Eye (tissue), 1 donor: ENCODE data around the gene ANKZF1.

Experiments
- DNase-seq: peaks from one replicate; pipeline ENCODE4 v3.0.0-alpha.2; 2015

ANKZF1 gene

DNA sequence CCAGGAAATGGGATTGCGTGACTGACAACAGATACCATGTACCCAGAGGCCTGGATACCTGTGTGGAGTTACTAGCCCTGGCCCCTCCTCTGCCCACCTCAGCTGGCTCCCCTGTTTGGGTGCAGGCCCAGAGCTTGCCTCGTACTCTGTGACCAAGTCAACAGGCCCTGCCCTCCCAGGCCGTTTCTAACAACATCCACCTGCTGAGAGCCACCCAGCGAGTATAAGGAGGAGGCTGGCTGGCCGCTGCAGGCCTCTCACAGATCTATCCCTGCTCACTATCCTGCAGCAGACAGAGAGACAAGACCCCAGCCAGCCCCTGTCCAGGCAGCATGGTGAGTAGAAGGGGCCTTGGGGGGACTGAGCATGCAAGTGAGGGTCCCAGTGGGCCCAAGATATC lies 36.6 kb downstream of the ANKZF1 start:
- no peak for DNase-seq

GRCh38 chr2:219266886-219267285 lies 37.3 kb downstream of the ANKZF1 start:
- DNase-seq: no peak

DNA sequence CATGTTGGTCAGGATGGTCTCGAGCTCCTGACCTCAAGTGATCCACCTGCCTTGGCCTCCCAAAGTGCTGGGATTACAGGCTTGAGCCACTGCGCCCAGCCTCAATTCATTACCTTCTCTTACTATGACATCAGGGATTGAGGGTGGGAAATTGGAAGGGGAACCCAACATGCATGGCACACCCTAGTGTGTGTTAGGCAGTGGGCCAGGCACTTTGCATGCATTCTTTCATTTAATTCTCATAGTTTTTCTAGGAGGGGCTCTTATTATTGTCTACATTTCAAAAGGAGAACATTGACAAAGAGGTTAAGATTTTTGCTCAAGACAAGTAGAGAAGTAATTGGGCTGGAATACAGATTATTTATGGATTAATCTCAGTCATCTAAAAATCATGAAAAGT lies 38.7 kb downstream of the ANKZF1 start:
- no peak for DNase-seq

- DNase-seq: no peak
Observed at GRCh38 chr2:219269362-219270054, 39.9 kb downstream of the ANKZF1 start.

DNA sequence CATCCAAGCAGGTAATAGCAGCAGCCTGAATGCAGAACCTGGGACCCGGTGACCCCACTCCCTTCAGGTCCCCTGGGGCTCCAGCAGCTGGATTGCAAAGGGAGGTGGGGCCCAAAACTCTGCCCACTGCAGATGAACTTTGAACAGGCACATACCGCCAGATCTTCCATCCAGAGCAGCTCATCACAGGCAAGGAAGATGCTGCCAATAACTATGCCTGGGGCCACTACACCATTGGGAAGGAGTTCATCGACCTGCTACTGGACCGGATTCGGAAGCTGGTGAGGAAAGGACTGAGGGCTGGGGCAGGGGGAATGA lies 40.4 kb downstream of the ANKZF1 start:
- no peak for DNase-seq

GRCh38 chr2:219271021-219271420 lies 41.4 kb downstream of the ANKZF1 start:
- DNase-seq: no peak

- no peak for DNase-seq
Observed at GRCh38 chr2:219272356-219272755, 42.8 kb downstream of the ANKZF1 start.

DNA sequence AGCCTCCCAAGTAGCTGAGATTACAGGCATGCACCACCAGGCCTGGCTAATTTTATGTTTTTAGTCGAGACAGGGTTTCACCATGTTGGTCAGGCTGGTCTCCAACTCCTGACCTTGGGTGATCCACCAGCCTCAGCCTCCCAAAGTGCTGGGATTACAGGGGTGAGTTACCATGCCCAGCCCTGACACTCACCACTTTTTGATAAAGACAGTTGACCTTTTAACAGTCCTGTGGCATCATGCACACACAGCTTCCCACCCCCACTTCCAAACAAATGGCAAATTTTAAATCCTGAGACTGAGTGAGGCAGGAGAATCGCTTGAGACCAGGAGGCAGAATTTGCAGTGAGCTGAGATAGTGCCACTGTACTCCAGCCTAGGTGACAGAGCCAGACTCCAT lies 43.4 kb downstream of the ANKZF1 start:
- DNase-seq: no peak

DNA sequence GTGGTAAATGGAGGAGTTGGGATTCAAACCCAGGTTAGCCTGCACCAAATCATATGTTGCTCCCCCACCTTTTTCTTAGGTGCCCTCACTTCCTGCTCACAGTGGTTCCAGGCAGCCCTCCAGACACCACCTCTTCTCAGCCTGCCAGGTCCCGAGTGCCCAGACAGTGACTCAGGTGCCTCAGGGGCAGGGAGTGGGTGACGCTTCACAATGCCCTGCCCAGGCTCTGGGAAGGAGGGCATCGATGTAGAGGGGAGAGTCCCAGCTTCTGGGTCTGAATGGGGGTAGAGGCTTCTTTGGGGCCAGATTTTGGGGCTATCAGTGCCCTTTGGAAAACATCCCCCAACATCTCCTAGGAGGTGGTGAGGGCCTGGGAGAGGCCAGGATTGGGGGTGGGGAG lies 44.3 kb downstream of the ANKZF1 start:
- no peak for DNase-seq

- peak; percentile 42 for DNase-seq
Observed at GRCh38 chr2:219274361-219274921, 44.8 kb downstream of the ANKZF1 start.

- peak; percentile 94 for DNase-seq
Observed at GRCh38 chr2:219277703-219278654, 48.4 kb downstream of the ANKZF1 start.

DNA sequence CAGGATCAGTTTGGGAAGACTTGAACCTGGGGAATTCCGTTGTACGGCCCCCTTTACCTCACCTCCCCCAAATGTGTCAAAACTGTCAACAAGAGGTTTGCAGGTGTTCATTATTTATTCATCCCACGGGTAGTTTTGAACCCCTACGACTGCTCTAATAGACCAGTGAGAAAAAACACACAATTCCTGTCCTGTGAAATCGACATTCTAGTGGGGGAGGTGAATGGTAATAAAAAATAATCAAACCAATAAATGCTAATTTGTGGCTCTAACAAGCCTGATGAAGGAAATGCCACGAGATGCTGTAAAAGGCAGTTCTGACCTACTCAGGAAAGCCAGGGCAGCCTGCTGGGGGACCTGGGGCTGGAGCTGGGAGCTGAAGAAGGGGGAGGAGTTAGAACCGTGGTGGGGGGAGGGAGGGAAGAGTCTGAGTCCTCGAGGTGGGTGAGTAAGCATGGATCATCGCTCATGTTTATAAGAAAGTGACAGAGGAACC lies 49.1 kb downstream of the ANKZF1 start:
- DNase-seq: no peak

DNA sequence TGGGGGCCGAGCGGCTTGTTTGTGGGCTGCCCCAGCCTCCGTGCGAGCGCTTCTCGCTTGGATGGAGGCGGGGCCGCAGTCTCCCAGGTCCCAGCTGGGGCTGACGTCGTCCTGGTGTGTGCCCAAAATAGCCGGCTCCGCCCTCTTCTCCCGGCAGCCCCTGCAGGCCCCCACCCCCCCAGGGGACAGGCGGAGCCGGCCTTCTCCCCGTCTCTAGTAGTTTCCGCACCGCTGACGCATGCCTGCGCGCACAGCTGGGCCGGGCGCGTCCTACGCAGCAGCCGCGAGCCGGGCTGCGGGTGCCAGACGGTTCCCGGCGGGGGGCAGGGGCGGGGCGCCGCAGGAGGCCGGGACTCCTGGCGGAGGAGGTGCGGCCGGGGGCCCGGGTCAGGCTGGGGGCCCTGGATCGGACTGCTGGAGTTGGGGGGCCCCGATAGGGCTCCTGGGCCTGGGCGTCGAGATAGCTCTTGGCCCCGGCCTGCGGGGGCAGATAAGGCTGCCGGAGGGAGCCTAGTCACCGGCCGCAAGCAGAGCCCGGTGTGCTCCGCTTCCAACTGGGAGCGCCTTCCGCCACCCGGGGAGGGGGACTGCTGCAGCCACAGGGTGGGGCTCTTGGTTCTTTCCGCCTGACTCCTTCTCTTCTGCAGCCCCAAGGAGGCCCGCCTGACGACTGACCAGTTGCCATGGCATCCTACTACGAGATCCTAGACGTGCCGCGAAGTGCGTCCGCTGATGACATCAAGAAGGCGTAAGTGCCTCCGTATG lies 49.7 kb downstream of the ANKZF1 start, which contains the start of gene DNAJB2:
Gene DNAJB2 (plus strand): TSS at position 216 of the 765 bp plus-strand sequence. CDS start 468 bp downstream, at position 684.
- DNase-seq: peak; percentile 99

GRCh38 chr2:219279916-219280516 lies 50.4 kb downstream of the ANKZF1 start:
- DNase-seq: no peak

GRCh38 chr2:219280651-219281050 lies 51.0 kb downstream of the ANKZF1 start:
- no peak for DNase-seq

GRCh38 chr2:219281588-219281987 lies 52.0 kb downstream of the ANKZF1 start:
- no peak for DNase-seq

- DNase-seq: no peak
Observed at GRCh38 chr2:219282375-219282774, 52.8 kb downstream of the ANKZF1 start.

DNA sequence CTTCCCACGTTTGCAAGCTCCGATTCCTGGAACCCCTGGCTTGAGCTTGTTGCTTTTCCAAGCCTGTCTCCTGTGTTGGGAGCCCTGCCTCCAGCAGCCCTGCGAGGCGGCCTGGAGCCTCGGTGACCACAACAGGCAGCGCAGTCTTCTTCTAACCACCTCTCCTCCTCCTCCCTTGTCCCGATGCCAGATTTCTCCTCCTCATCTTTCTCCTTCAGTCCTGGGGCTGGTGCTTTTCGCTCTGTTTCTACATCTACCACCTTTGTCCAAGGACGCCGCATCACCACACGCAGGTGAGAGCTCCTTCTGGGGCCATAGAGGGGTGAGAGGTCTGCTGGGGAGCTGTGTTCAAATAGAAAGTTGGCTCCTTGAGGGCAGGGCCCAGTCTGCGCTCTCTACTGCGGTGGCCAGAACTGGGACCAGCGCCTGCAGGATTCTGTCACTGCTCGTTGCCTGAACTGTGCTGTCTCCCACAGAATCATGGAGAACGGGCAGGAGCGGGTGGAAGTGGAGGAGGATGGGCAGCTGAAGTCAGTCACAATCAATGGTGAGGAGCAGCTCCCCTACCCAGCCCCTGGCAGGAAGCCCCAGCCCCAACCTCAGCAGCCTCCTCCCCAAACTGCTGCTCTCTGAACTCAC lies 53.5 kb downstream of the ANKZF1 start:
- DNase-seq: no peak

DNA sequence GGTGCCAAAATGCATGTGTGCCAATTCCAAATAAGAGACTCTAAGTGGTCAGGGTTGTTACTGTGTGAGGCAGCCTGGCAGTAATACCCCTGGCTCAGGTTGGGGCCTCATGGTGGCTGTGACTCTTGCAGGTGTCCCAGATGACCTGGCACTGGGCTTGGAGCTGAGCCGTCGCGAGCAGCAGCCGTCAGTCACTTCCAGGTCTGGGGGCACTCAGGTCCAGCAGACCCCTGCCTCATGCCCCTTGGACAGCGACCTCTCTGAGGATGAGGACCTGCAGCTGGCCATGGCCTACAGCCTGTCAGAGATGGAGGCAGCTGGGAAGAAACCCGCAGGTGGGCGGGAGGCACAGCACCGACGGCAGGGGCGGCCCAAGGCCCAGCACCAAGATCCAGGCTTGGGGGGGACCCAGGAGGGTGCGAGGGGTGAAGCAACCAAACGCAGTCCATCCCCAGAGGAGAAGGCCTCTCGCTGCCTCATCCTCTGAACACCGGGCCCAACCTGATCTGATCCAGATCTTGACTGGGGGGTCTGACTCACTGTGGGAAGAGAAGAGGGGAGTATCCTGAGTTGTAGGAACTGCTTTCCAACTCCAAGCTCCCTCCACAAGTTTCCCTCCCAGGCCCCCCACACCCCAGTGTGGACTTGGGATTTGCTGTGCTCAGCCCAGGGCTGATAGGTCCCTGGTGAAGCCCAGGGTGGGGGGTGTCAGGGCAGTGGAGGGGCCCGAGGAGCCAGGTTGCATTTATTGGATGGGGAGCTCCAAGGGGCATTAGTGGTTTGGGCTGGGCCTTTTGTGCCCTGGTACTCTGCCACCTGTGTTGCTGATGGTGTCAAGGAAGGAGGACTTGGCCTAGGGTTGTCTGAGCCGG lies 55.1 kb downstream of the ANKZF1 start:
- DNase-seq: no peak

DNA sequence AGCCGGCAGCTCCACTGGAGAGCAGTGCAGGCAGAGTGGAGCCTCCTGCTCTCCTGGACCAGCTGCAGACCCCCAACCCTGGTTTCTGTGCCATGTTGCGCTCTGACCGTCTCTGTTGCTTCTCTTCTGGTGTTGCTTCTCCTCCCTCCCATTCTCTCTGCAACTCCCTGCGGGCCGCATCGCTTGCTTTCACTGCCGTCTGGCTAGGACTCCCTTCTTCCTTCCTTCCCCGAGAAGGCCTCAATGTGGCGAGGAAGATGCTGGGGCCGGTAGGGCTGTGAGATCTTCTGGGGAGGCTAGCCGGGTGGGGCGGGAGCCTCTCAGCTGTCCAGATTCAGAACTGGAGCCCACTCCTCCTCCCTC lies 55.7 kb downstream of the ANKZF1 start:
- DNase-seq: no peak

- DNase-seq: peak; percentile 80
Observed at GRCh38 chr2:219285894-219286425, 56.4 kb downstream of the ANKZF1 start.
